GM18868 (cell line): Measurements from ENCODE around the gene PHACTR3.

Experiments
- ATAC-seq: cut with Tn5 transposase; IDR thresholded peaks from one replicate; pipeline ENCODE4 v1.9.1; 2021; ENCODE audit warnings: mild to moderate bottlenecking, moderate library complexity; ENCODE audit not compliant: unreplicated experiment

Gene PHACTR3

GRCh38 chr20:59668926-59669850, 64.8 kb downstream of the PHACTR3 start:
- no peak for ATAC-seq

GRCh38 chr20:59670786-59671492, 66.6 kb downstream of the PHACTR3 start:
- no peak for ATAC-seq

GRCh38 chr20:59671661-59672471, 67.5 kb downstream of the PHACTR3 start:
- ATAC-seq, result no peak

DNA sequence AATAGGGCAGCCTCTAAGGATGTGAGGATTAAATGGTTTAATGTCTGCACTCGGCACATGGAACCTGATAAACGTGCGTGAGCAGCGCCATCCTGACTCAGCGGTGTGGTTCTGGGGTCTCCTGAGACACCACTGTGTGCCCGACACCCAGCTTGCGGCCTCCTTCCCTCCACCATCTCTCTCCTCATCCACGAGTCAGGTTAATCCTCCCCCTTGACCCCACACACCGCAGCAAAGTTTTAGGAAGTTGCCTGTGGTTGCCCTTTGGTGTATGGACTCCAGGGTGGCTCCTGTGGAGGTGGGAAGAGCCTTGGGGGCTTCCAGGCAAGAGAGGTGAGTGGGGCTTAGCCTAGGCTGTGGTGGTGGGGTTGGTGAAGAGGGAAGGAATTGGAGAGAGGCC, 68.2 kb downstream of the PHACTR3 start:
- ATAC-seq, result no peak

GRCh38 chr20:59673288-59673997, 69.1 kb downstream of the PHACTR3 start:
- ATAC-seq, result no peak

GRCh38 chr20:59673998-59674445, 69.7 kb downstream of the PHACTR3 start:
- ATAC-seq, result no peak

DNA sequence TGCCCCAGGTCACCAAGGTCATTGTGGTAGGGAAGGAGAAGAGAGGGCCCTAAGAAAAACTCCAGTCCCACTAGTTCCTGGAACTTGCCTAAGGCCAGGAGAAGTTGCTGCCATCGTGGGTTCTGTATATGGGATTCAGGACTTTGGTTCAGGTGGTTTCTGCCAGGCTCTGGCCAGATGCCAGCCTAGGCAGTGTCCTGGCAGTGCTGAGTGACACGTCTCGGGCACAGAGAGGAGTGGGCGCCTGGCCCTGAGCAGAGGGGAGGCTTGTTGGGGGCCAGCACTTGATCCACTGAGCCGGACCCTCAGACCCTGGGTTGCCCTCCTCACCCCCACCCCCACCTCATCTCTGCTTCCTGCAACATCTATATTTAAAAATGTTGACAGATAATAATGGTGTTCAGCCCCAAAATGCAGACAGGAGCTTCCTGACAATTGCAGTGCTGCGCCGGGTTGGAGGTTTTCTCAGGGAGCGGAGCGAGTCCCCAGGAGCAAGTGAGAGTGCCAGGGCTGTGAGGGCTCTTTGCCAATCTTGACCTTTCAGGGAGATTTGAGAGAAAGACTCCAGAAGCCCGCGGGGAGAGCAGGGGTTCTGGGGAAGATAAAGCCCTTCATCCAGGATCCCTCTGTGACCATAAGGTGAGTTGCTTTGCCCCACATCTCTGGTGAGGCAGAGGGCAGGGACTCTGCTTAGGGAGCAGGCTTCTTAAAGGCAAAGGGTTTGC, 71.9 kb downstream of the PHACTR3 start:
- no peak for ATAC-seq

DNA sequence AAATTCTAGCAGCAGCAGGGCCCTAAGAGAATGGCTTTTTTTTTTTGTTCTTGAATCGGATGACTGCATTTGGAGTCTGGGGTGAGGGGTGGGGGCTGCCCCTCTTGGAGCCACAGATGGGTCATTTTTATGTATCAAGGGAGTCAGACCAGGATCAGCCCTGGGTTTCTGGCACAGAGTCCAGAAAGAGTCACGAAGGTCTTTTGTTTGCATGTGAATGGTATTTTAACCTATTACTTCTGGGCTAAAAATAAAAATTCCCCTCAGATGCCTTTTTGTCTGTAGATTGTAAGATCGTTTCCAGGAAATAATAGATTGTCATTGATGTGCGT, 72.5 kb downstream of the PHACTR3 start:
- ATAC-seq, result no peak

DNA sequence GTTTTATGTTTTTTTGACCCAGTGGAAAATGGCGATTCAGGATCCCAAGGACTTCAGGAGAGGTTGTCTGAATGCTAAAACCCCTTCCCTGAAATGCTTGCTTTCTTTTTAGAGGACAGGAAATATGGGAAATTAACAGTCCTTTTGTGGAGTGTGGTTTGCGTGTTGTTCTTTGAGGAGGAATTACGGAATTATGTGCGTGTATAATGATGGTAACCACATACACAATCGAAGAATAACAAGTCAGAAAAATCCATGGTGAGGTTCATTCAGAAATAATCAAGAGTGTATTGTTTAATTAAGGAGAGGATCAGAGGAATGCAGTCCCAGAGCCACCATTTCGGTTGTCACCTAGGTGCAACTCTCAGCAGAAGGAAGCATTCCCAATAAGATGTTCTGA, 73.2 kb downstream of the PHACTR3 start:
- ATAC-seq, result no peak

DNA sequence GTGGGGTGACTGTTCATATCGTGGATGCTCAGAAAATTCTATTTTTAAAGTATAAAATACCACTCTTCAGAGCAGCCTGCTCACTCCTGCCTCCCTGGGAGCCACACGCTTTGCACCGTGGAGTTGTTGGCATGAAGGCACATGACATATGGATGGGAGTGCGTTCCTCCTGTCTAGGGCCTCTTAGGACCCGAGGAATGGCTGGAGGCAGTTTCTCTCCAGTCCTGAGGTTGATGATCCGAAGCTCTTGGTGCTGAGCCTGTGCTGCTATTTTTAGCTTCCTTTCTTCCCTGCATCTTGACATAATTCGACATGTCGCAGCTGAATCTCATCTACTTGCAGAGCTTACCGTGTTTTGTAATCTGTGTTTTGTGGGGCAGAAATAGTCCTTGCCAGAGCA, 73.9 kb downstream of the PHACTR3 start:
- no peak for ATAC-seq

DNA sequence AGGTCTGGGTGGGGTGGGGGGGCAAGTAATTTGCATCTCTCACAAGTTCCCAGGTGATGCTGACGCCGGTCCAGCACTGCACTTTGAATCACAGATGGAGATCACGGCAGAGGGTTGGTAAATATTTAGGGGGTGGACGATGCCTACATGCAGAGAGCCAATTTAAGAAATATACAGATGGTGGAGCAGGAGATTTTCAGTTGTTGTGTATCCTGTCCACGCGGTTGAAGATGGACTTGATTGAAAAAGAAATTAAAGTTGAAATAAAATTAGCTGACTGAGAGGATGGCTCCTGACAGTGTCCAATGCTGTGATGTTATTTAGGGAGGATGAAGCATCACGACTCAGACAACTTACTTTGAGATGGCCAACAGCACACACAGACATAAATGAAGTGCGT, 74.6 kb downstream of the PHACTR3 start:
- no peak for ATAC-seq

GRCh38 chr20:59680148-59680650, 75.9 kb downstream of the PHACTR3 start:
- no peak for ATAC-seq

DNA sequence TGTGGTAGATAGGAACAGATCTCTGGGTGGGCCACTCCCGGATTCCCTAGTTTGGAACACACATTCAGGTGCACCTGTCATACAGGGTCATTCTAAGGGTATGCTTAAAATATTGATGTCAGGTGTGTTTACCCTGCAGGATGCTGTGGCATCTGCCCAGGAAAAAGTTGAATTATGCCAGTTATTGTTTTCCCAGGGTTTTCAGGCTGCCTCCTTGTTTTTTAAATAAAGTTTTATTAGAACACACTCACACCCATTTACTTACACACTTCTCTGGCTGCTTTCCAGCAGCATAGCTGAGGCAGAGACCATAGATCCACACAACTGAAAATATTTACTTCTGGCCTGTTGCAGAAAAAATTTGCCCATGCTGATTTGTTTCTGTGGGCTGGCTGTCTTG, 76.5 kb downstream of the PHACTR3 start:
- ATAC-seq, result no peak

DNA sequence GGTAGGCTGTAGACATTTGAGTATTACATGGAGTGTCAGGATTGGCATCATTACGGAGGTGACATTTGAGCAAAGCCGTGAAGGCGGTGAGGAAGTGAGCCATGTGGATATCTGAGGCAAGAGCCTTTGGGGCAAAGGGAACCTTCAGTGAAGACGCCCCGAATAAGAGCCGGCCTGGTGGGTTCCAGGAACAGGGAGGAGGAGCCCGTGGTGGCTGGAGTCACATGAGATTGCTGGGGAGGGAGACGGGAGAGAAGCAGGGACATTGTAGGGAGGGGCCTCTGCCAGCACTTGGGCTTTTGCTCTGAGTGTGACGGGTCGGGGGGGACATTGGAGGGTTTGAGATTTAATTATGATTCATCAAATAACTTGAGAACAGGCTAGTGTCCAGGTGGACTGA, 78.3 kb downstream of the PHACTR3 start:
- ATAC-seq, result no peak

- no peak for ATAC-seq
Observed at GRCh38 chr20:59683181-59683580, 78.8 kb downstream of the PHACTR3 start.

DNA sequence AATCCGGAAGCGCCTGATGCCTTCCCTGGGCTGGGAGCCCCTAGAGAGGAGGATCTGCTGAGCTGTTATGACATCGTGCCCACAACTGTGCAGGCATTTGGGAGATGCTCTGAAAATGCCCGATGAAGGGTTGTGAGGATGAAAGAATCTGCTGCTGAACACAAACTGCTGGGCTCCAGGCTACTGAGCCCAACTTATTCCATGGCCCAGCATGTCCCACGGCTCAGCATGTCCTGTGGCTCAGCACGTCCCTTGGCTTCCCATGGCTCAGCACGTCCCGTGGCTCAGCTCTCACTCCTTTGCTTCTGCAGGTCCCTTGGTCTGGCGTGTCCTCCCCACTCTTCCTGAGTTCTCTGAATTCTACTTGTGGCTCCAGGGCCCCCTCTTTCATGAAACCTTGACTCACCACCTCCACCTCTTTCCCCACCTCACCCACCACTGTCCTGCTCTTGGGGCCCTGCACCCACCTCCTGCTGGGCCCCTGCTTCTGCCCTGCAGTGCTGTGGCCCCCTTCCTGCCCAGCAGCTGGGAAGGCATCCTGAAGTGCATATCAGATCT, 80.4 kb downstream of the PHACTR3 start:
- ATAC-seq, result no peak

DNA sequence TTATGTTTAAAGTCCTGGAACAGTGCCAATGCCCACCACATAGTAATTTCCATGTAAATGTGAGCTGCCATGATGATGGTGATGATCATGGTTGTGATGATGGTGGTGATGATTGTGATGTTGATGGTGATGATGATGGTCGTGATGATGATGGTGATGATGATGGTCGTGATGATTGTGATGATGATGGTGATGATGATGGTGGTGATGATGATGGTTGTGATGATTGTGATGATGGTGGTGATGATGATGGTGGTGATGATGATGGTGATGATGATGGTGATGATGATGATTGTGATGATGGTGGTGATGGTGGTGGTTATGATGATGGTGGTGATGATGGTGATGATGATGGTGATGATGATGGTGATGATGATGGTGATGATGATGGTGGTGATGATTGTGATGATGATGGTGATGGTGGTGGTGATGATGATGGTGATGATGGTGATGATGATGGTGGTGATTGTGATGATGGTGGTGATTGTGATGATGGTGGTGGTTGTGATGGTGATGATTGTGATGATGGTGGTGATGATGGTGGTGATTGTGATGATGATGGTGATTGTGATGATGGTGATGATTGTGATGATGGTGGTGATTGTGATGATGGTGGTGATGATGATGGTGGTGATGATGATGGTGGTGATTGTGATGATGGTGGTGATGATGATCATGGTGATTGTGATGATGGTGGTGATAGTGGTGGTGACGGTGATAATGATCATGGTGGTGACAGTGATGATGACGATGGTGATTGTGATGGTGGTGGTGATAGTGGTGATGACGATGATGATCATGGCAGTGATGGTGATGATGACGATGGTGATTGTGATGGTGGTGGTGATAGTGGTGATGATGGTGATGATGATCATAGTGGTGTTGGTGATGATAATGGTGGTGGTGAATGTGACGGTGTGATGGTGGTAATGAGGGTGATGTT, 82.3 kb downstream of the PHACTR3 start:
- ATAC-seq, result no peak

GRCh38 chr20:59688356-59688755, 84.0 kb downstream of the PHACTR3 start:
- ATAC-seq, result no peak
